HG03521 (cell line): ENCODE results near the gene TMEM259.

Experiments used
- ATAC-seq: cut with Tn5 transposase; IDR thresholded peaks from one replicate; pipeline ENCODE4 v1.9.1; 2021; ENCODE audit warnings: mild to moderate bottlenecking, moderate library complexity; ENCODE audit not compliant: unreplicated experiment

TMEM259 gene

GRCh38 chr19:990746-991145 lies 30.2 kb downstream of the TMEM259 start:
- no peak for ATAC-seq

GRCh38 chr19:990119-990571 lies 30.8 kb downstream of the TMEM259 start:
- ATAC-seq: no peak

GRCh38 chr19:989381-990081 lies 31.4 kb downstream of the TMEM259 start:
- ATAC-seq: no peak

GRCh38 chr19:988510-988909 lies 32.4 kb downstream of the TMEM259 start:
- no peak for ATAC-seq

GRCh38 chr19:988081-988480 lies 32.8 kb downstream of the TMEM259 start:
- ATAC-seq: no peak

- no peak for ATAC-seq
Measured at GRCh38 chr19:986083-986482, 34.8 kb downstream of the TMEM259 start.

- peak; percentile 81 for ATAC-seq
Measured at GRCh38 chr19:984165-984967, 36.6 kb downstream of the TMEM259 start, which contains the start of gene WDR18. WDR18 (plus strand) TSS chr19:984345; CDS start chr19:984354, 9 bp downstream.

GRCh38 chr19:982567-983170 lies 38.3 kb downstream of the TMEM259 start:
- ATAC-seq: peak; percentile 49

GRCh38 chr19:980133-980998 lies 40.6 kb downstream of the TMEM259 start:
- ATAC-seq: no peak

GRCh38 chr19:979318-979741 lies 41.6 kb downstream of the TMEM259 start:
- no peak for ATAC-seq

- no peak for ATAC-seq
Measured at GRCh38 chr19:977058-977464, 43.9 kb downstream of the TMEM259 start.

- ATAC-seq: no peak
Measured at GRCh38 chr19:976476-976875, 44.4 kb downstream of the TMEM259 start.

- ATAC-seq: no peak
Measured at GRCh38 chr19:974564-975257, 46.2 kb downstream of the TMEM259 start.

GRCh38 chr19:973726-974563 lies 47.0 kb downstream of the TMEM259 start:
- no peak for ATAC-seq

GRCh38 chr19:972281-972680 lies 48.6 kb downstream of the TMEM259 start:
- ATAC-seq: no peak

GRCh38 chr19:971795-972194 lies 49.1 kb downstream of the TMEM259 start:
- no peak for ATAC-seq

- no peak for ATAC-seq
Measured at GRCh38 chr19:970695-971094, 50.2 kb downstream of the TMEM259 start.

- no peak for ATAC-seq
Measured at GRCh38 chr19:966485-967088, 54.3 kb downstream of the TMEM259 start.
